ENCODE results near the gene MRM3. TPM values are rescaled to one million over a fixed set of nuclear protein-coding genes. Genes with fewer than 3 reads are reported as not detected.

MRM3 gene
- total and polyA plus RNA-seq, 2 donors (not counting 1 experiment from before 2014, with no cell fraction given) = 11.6 to 20.9 TPM

GRCh38 chr17:841313-841712, 59.2 kb downstream of the MRM3 start:
- Mint-ChIP-seq H3K9me3 (ENCODE audit: insufficient read depth) (no peaks in the 10 kb centered on the region), H3K27ac (no peak overlapping the region), H3K27me3 (peaks cover 17% of the 10 kb centered on the region), H3K4me1 (no peaks in the 10 kb centered on the region), H3K4me3 (no peak overlapping the region)
- H3K4me3 ChIP-seq (ENCODE audit: control extremely low read depth in 1 of 5, extremely low read depth in 1 of 5, insufficient read depth in 1 of 5, low read depth in 2 of 5, low read length in 4 of 5) = no peak overlapping the region
- no peaks in the 10 kb centered on the region for H4K20me1 ChIP-seq (ENCODE audit: control insufficient read depth, insufficient read depth, low read length, poor library complexity, severe bottlenecking)
- H3K4me1 ChIP-seq (ENCODE audit: control insufficient read depth in 2 of 2, insufficient read depth in 2 of 2, low read length in 2 of 2) = no peaks in the 10 kb centered on the region
- ChIA-PET POLR2A (no interaction called here), CTCF (no interaction called here)
- 77% methylated on average over 33 of the region's 33 CpGs for WGBS (ENCODE audit: insufficient coverage)
- peak; percentile 25 for DNase-seq
- no peaks in the 10 kb centered on the region for H3K79me2 ChIP-seq (ENCODE audit: control insufficient read depth, insufficient read depth, low read length)
- no peak for TF ChIP-seq CTCF (IDR thresholded peaks at IDR 0.05)
- TF ChIP-seq EZH2 (IDR thresholded peaks at IDR 0.05; ENCODE audit: borderline replicate concordance, insufficient read depth, low read depth, low read length, poor library complexity, severe bottlenecking) = no peak
- intact Hi-C loops (cut with micrococcal nuclease) = no loop called here
- H3K36me3 ChIP-seq (replicated peaks in 1 of 2; ENCODE audit: control extremely low read depth in 1 of 2, control insufficient read depth in 1 of 2, extremely low read depth in 1 of 2, insufficient read depth in 2 of 2, low read length in 1 of 2) = no peaks in the 10 kb centered on the region
- peaks cover 0 to 6% (median 0%) of the 10 kb centered on the region in 3 donors for H3K9me3 ChIP-seq (ENCODE audit: control extremely low read depth in 1 of 3, control insufficient read depth in 2 of 3, insufficient read depth in 1 of 3, low read length in 2 of 3)
- no peak overlapping the region for H2AFZ ChIP-seq (ENCODE audit: insufficient read depth, low read depth, low read length, poor library complexity, severe bottlenecking)
- H3K27me3 ChIP-seq (replicated peaks in 1 of 4; ENCODE audit: control extremely low read depth in 1 of 4, control insufficient read depth in 3 of 4, insufficient read depth in 4 of 4, low read length in 3 of 4) = peaks cover 0 to 15% (median 4%) of the 10 kb centered on the region in 4 experiments
- H3K9ac ChIP-seq (ENCODE audit: low read length) = no peak overlapping the region
- no peak overlapping the region for H3K27ac ChIP-seq (ENCODE audit: low read length in 2 of 2)
- ATAC-seq (ENCODE audit: low read depth) = no peak
- H3K4me2 ChIP-seq (replicated peaks; ENCODE audit: low read depth, low read length, poor library complexity, severe bottlenecking) = no peak overlapping the region

Other genes starting within 250 kb of the MRM3 start
- gene VPS53, start 67.5 kb upstream of the MRM3 start, total RNA-seq = 95.6 and 108 TPM in 2 replicates
- 12.8 and 22.4 TPM in 2 replicates for gene VPS53, start 67.5 kb upstream of the MRM3 start, polyA plus RNA-seq
- 2.4 and 3.4 TPM in 2 replicates for gene TLCD3A, start 49.8 kb upstream of the MRM3 start, total RNA-seq
- gene TLCD3A, start 49.8 kb upstream of the MRM3 start, polyA plus RNA-seq = 2.0 and 2.2 TPM in 2 replicates
- gene GEMIN4, start 30.1 kb upstream of the MRM3 start, total RNA-seq = 25.6 and 26.6 TPM in 2 replicates
- gene GEMIN4, start 30.1 kb upstream of the MRM3 start, polyA plus RNA-seq = 26.1 and 34.3 TPM in 2 replicates
- 69.3 and 77.4 TPM in 2 replicates for gene GLOD4, start 73 bp upstream of the MRM3 start, total RNA-seq
- 24.0 and 44.3 TPM in 2 replicates for gene GLOD4, start 73 bp upstream of the MRM3 start, polyA plus RNA-seq
- 0.17 TPM in 1 of 2 replicates, not detected in the other for gene NXN, start 197.4 kb downstream of the MRM3 start, total RNA-seq
- gene NXN, start 197.4 kb downstream of the MRM3 start, polyA plus RNA-seq = 0.04 TPM in 1 of 2 replicates, not detected in the other
- 9.5 and 10.0 TPM in 2 replicates for gene TIMM22, start 214.8 kb downstream of the MRM3 start, total RNA-seq
- gene TIMM22, start 214.8 kb downstream of the MRM3 start, polyA plus RNA-seq = 4.1 and 4.7 TPM in 2 replicates

All from B cell (primary cell).